Measurements from ENCODE around the gene S100A13. TPM values are rescaled to one million over a fixed set of nuclear protein-coding genes. Genes with fewer than 3 reads are reported as not detected.

The S100A13 gene
- total RNA-seq, 1 donor from 2014 or later: 87.4 TPM

GRCh38 chr1:153614906-153615305 is 12.4 kb downstream of the S100A13 start:
- H3K4me2 ChIP-seq: no peak overlapping the region
- DNase-seq (ENCODE audit: low spot score): no peak
- H4K20me1 ChIP-seq (ENCODE audit: low read depth): no peaks in the 10 kb centered on the region
- H3K79me2 ChIP-seq (ENCODE audit: low read depth): no peaks in the 10 kb centered on the region
- H3K27me3 Mint-ChIP-seq (ENCODE audit: insufficient read depth, low read depth): peaks cover 4% of the 10 kb centered on the region
- peaks cover 16% of the 10 kb centered on the region for H3K4me1 ChIP-seq
- TF ChIP-seq EZH2phosphoT487 (IDR thresholded peaks at IDR 0.05) (no peak), EZH2 (IDR thresholded peaks at IDR 0.05) (no peak)
- TF ChIP-seq, protein P1, sequence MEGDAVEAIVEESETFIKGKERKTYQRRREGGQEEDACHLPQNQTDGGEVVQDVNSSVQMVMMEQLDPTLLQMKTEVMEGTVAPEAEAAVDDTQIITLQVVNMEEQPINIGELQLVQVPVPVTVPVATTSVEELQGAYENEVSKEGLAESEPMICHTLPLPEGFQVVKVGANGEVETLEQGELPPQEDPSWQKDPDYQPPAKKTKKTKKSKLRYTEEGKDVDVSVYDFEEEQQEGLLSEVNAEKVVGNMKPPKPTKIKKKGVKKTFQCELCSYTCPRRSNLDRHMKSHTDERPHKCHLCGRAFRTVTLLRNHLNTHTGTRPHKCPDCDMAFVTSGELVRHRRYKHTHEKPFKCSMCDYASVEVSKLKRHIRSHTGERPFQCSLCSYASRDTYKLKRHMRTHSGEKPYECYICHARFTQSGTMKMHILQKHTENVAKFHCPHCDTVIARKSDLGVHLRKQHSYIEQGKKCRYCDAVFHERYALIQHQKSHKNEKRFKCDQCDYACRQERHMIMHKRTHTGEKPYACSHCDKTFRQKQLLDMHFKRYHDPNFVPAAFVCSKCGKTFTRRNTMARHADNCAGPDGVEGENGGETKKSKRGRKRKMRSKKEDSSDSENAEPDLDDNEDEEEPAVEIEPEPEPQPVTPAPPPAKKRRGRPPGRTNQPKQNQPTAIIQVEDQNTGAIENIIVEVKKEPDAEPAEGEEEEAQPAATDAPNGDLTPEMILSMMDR (IDR thresholded peaks at IDR 0.05): no peak
- H3K27ac ChIP-seq: no peak overlapping the region
- H3K36me3 ChIP-seq: no peaks in the 10 kb centered on the region
- H3K4me1 Mint-ChIP-seq: peaks cover 6% of the 10 kb centered on the region
- no peaks in the 10 kb centered on the region for H3K27me3 ChIP-seq
- H3K4me3 Mint-ChIP-seq: no peak overlapping the region
- H3K9me3 ChIP-seq (ENCODE audit: low read depth): no peaks in the 10 kb centered on the region
- no peak overlapping the region for H2AFZ ChIP-seq (replicated peaks)
- H3K9ac ChIP-seq: no peak overlapping the region
- H3K36me3 Mint-ChIP-seq: peaks cover 9% of the 10 kb centered on the region
- no peaks in the 10 kb centered on the region for H3F3A ChIP-seq (ENCODE audit: low read depth)
- H3K4me3 ChIP-seq: no peak overlapping the region
- H3K9me3 Mint-ChIP-seq: peaks cover 4% of the 10 kb centered on the region
- no peak overlapping the region for H3K27ac Mint-ChIP-seq

DNA sequence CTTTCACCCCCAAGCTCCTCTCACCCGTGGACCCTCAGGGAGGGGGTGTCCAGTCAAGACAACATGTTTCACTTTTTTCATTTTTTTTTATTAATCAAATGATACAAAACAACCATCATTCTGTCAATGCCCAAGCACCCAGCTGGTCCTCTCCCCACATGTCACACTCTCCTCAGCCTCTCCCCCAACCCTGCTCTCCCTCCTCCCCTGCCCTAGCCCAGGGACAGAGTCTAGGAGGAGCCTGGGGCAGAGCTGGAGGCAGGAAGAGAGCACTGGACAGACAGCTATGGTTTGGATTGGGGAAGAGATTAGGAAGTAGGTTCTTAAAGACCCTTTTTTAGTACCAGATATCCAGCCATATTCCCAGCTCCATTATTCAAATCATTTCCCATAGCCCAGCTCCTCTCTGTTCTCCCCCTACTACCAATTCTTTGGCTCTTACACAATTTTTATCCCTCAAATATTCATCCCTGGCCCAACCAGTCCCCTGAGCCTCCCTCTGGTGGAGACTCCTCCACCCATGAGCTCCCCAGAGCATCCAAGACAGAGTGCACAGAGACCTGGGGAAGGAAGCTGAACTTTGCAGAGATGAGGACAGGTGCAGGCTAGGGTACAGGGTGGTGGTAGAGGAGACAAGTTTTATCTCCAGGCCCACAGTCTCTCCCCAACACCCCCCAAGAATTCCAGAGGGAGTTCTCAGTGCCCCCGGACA is 13.0 kb downstream of the S100A13 start:
- Mint-ChIP-seq H3K9me3 (no peaks in the 10 kb centered on the region), H3K27me3 (ENCODE audit: insufficient read depth, low read depth) (peaks cover 6% of the 10 kb centered on the region), H3K27ac (peak overlapping the region; percentile 12), H3K4me1 (peaks cover 11% of the 10 kb centered on the region), H3K4me3 (no peak overlapping the region), H3K36me3 (peaks cover 5% of the 10 kb centered on the region)
- no peak overlapping the region for H3K4me3 ChIP-seq
- no peak overlapping the region for H3K4me2 ChIP-seq
- no peak overlapping the region for H2AFZ ChIP-seq (replicated peaks)
- H3K27ac ChIP-seq: no peak overlapping the region
- no peak for TF ChIP-seq EZH2phosphoT487 (IDR thresholded peaks at IDR 0.05)
- TF ChIP-seq, protein P1 (IDR thresholded peaks at IDR 0.05): no peak
- TF ChIP-seq EZH2 (IDR thresholded peaks at IDR 0.05): no peak
- H4K20me1 ChIP-seq (ENCODE audit: low read depth): no peaks in the 10 kb centered on the region
- H3K9ac ChIP-seq: no peak overlapping the region
- no peaks in the 10 kb centered on the region for H3F3A ChIP-seq (ENCODE audit: low read depth)
- no peak for DNase-seq (ENCODE audit: low spot score)
- H3K79me2 ChIP-seq (ENCODE audit: low read depth): no peaks in the 10 kb centered on the region
- peaks cover 20% of the 10 kb centered on the region for H3K4me1 ChIP-seq
- H3K9me3 ChIP-seq (ENCODE audit: low read depth): no peaks in the 10 kb centered on the region
- H3K36me3 ChIP-seq: no peaks in the 10 kb centered on the region
- no peaks in the 10 kb centered on the region for H3K27me3 ChIP-seq

- Histone ChIP-seq H3K27me3 (no peaks in the 10 kb centered on the region), H3K79me2 (ENCODE audit: low read depth) (no peaks in the 10 kb centered on the region), H3F3A (ENCODE audit: low read depth) (no peaks in the 10 kb centered on the region), H3K4me3 (no peak overlapping the region), H3K9me3 (ENCODE audit: low read depth) (no peaks in the 10 kb centered on the region), H3K36me3 (no peaks in the 10 kb centered on the region), H2AFZ (replicated peaks) (no peak overlapping the region), H4K20me1 (ENCODE audit: low read depth) (no peaks in the 10 kb centered on the region), H3K27ac (no peak overlapping the region), H3K4me1 (peaks cover 29% of the 10 kb centered on the region), H3K9ac (no peak overlapping the region), H3K4me2 (no peak overlapping the region)
- Mint-ChIP-seq H3K36me3 (peaks cover under 1% of the 10 kb centered on the region), H3K27ac (peak overlapping the region; percentile 33), H3K9me3 (no peaks in the 10 kb centered on the region), H3K4me1 (peaks cover 21% of the 10 kb centered on the region), H3K27me3 (ENCODE audit: insufficient read depth, low read depth) (peaks cover 10% of the 10 kb centered on the region), H3K4me3 (no peak overlapping the region)
- TF ChIP-seq EZH2 (IDR thresholded peaks at IDR 0.05) (no peak), EZH2phosphoT487 (IDR thresholded peaks at IDR 0.05) (no peak)
- TF ChIP-seq, protein P1 (IDR thresholded peaks at IDR 0.05): no peak
- DNase-seq (ENCODE audit: low spot score): no peak
These were observed 13.9 kb downstream of the S100A13 start for GRCh38 chr1:153613406-153613805.
